ENCODE results near the gene SAMD11. TPM values are rescaled to one million over a fixed set of nuclear protein-coding genes. Genes with fewer than 3 reads are reported as not detected.
"Not testable (repeated sequence)": the region's sequence is repeated elsewhere in the genome, so short reads cannot be mapped to it uniquely, and the experiment has no call there.

Gene SAMD11
- polyA plus RNA-seq, 2 of the 4 experiments (the other 2 are of a cell fraction): 22.4 to 52.8 TPM

- peak; percentile 62 for TF ChIP-seq GATA3 (IDR thresholded peaks at IDR 0.05; ENCODE audit: borderline replicate concordance)
- Histone ChIP-seq H3K4me2 (peak overlapping the region; percentile 82), H3K27ac (peak overlapping the region in 1 of 2 experiments; percentile 90; a peak in 3 of 6 replicates), H3K4me3 (peak overlapping the region; percentile 38; the same call in 1 of the 3 replicates)
- H3K4me1 ChIP-seq; FAIRE-seq; DNase-seq (ENCODE audit: low read depth in 1 of 2, low spot score in 1 of 2); H3K9me3 ChIP-seq; ATAC-seq: not testable (repeated sequence)
- POLR2A ChIA-PET: interaction anchor here (0.9 to 1.4 kb wide), 5 partner anchors 9 to 36 kb away, joined by 3 to 14 read pairs (median 4); partner anchors contain the start of genes NOC2L and PLEKHN1
- CTCF ChIA-PET: interaction anchor here (0.9 to 3.7 kb wide), 10 partner anchors 10 to 110 kb away, joined by 3 to 26 read pairs (median 4); partner anchors contain the start of gene PLEKHN1
- WGBS (ENCODE audit: missing lambda C conversion rate): no CpG with 5 or more reads among the region's 39 CpGs
Measured at GRCh38 chr1:976791-977190, 53.1 kb downstream of the SAMD11 start.

GRCh38 chr1:978069-978834, 54.5 kb downstream of the SAMD11 start:
- ChIA-PET CTCF (no interaction called here), POLR2A (no interaction called here)
- Histone ChIP-seq H3K27ac (0 out of 6 replicates have a peak overlapping the region, but pooled peaks of 1 of the 2 experiments have one; percentile 66), H3K9me3 (no peaks in the 10 kb centered on the region), H3K4me2 (peak overlapping the region; percentile 48; the same call in 1 of the 3 replicates), H3K4me3 (no peak overlapping the region), H3K4me1 (peaks cover 7% of the 10 kb centered on the region; the same call in 1 of the 3 replicates)
- WGBS (ENCODE audit: missing lambda C conversion rate): 67% methylated on average over 20 of the region's 44 CpGs
- DNase-seq (ENCODE audit: low read depth in 1 of 2, low spot score in 1 of 2): no peak
- TF ChIP-seq CHD4 (IDR thresholded peaks at IDR 0.05; ENCODE audit: borderline replicate concordance): no peak
- TF ChIP-seq HMGXB4 (CRISPR knock-in tag; IDR thresholded peaks at IDR 0.05; ENCODE audit: borderline replicate concordance): no peak
- TF ChIP-seq NPAS2 (CRISPR knock-in tag; IDR thresholded peaks at IDR 0.05; ENCODE audit: borderline replicate concordance): no peak
- TF ChIP-seq CEBPB (IDR thresholded peaks at IDR 0.05): no peak
- no peak for TF ChIP-seq EP300 (IDR thresholded peaks at IDR 0.05)
- no peak for TF ChIP-seq JUNB (IDR thresholded peaks at IDR 0.05)
- TF ChIP-seq TFCP2L1 (CRISPR knock-in tag; IDR thresholded peaks at IDR 0.05): no peak
- no peak for TF ChIP-seq ZC3H11A (IDR thresholded peaks at IDR 0.05)
- TF ChIP-seq CHD2 (IDR thresholded peaks at IDR 0.05; ENCODE audit: low read length, partially characterized antibody): no peak
- no peak for TF ChIP-seq RFX5 (IDR thresholded peaks at IDR 0.05)
- no peak for TF ChIP-seq FOXS1 (CRISPR knock-in tag; IDR thresholded peaks at IDR 0.05)
- no peak for TF ChIP-seq ESRRA (IDR thresholded peaks at IDR 0.05; ENCODE audit: borderline replicate concordance, low read length)
- ATAC-seq: 0 out of 6 replicates have a peak, but pooled peaks of 1 of the 2 experiments have one; percentile 10
- no peak for FAIRE-seq

- FAIRE-seq: no peak
- POLR2A ChIA-PET: no interaction called here
- 83% methylated on average over 23 of the region's 60 CpGs for WGBS (ENCODE audit: missing lambda C conversion rate)
- H3K4me3 ChIP-seq: no peak overlapping the region
- no peak for DNase-seq (ENCODE audit: low read depth in 1 of 2, low spot score in 1 of 2)
- peaks cover 7% of the 10 kb centered on the region; the same call in 1 of the 3 replicates for H3K4me1 ChIP-seq
- CTCF ChIA-PET: interaction anchor here (6.2 to 7.6 kb wide), 2 partner anchors 24 to 83 kb away, joined by 52 to 126 read pairs; no protein-coding TSS in a partner anchor
- no peak overlapping the region for H3K4me2 ChIP-seq
- H3K9me3 ChIP-seq: no peaks in the 10 kb centered on the region
- no peak overlapping the region for H3K27ac ChIP-seq
- TF ChIP-seq MAFK (IDR thresholded peaks at IDR 0.05; ENCODE audit: partially characterized antibody): no peak
- TF ChIP-seq FOSL2 (IDR thresholded peaks at IDR 0.05): no peak
- no peak for TF ChIP-seq FOSL2 (CRISPR knock-in tag; IDR thresholded peaks at IDR 0.05)
- TF ChIP-seq HES2 (IDR thresholded peaks at IDR 0.05): no peak
- no peak for TF ChIP-seq BHLHE40 (IDR thresholded peaks at IDR 0.05; ENCODE audit: low read depth, low read length)
- no peak for TF ChIP-seq RARB (CRISPR knock-in tag; IDR thresholded peaks at IDR 0.05)
- no peak for TF ChIP-seq HOXB5 (CRISPR knock-in tag; IDR thresholded peaks at IDR 0.05)
- TF ChIP-seq NFE2L2 (conservative IDR thresholded peaks at IDR 0.05; ENCODE audit: low read length): no peak
- no peak for TF ChIP-seq USF2 (IDR thresholded peaks at IDR 0.05)
- TF ChIP-seq ESRRA (IDR thresholded peaks at IDR 0.05; ENCODE audit: borderline replicate concordance, low read length): no peak
- no peak for ATAC-seq
Measured at GRCh38 chr1:978835-979743, 55.4 kb downstream of the SAMD11 start.
